B cell (primary cell): ENCODE results near the gene UGT2B10. TPM values are rescaled to one million over a fixed set of nuclear protein-coding genes. Genes with fewer than 3 reads are reported as not detected.

Source experiments
- ATAC-seq: fragments of 200-7000 bp; cut with Tn5 transposase; one replicate; pipeline ENCODE4 v1.10.0; 2021; ENCODE audit warnings: low read depth, mild to moderate bottlenecking, moderate number of reproducible peaks, moderate library complexity
- CTCF ChIA-PET: fragments of 350-600 bp; sonication (Branson Sonifier 250); formaldehyde crosslinking; loops from one replicate; lab custom pipeline; 2021; ENCODE audit warnings: antibody characterized with exemption, inconsistent platforms; lab: Charles Lee
- POLR2A ChIA-PET: fragments of 350-600 bp; sonication (Branson Sonifier 250); formaldehyde crosslinking; loops from one replicate; lab custom pipeline; 2021; ENCODE audit warnings: antibody characterized with exemption; lab: Charles Lee
- DNase-seq: peaks from one replicate; pipeline ENCODE4 v3.0.0; 2013
- H2AFZ ChIP-seq: 2 replicates; pipeline ENCODE4 v1.6.1; 2012; ENCODE audit warnings: mild to moderate bottlenecking, low read depth, low read length; ENCODE audit not compliant: insufficient read depth, poor library complexity, severe bottlenecking
- H3K27ac ChIP-seq, 2 donors: 1 replicate in 1 of 2; 2 replicates in 1 of 2; pipeline ENCODE4 v1.5.1; 2012 to 2013; ENCODE audit warnings: low read length in 2 of 2, mild to moderate bottlenecking in 2 of 2, moderate library complexity in 1 of 2
- H3K27me3 ChIP-seq, 4 experiments: fragments of 200-600 bp in 1 of 4; sonication (generic) in 1 of 4; replicated peaks in 1 of 4; 1 replicate in 2 of 4; 2 replicates in 2 of 4; pipeline versions ENCODE4 v1.6.1 to v1.7.0; 2013 to 2016; ENCODE audit warnings: low read length in 3 of 4, mild to moderate bottlenecking in 2 of 4, mixed read lengths in 1 of 4, moderate library complexity in 1 of 4; ENCODE audit not compliant: insufficient read depth in 4 of 4, control insufficient read depth in 3 of 4; ENCODE audit errors: control extremely low read depth in 1 of 4
- H3K36me3 ChIP-seq, 2 experiments: replicated peaks in 1 of 2; 1 replicate in 1 of 2; 2 replicates in 1 of 2; pipeline versions ENCODE4 v1.6.1 to v1.7.1; 2013; ENCODE audit warnings: low read length in 1 of 2; ENCODE audit not compliant: insufficient read depth in 2 of 2, control insufficient read depth in 1 of 2; ENCODE audit errors: control extremely low read depth in 1 of 2, extremely low read depth in 1 of 2
- H3K4me1 ChIP-seq, 2 donors: fragments of 200-600 bp in 1 of 2; sonication (generic) in 1 of 2; 1 replicate in 1 of 2; 2 replicates in 1 of 2; pipeline versions ENCODE4 v1.5.1 to v1.6.1; 2013 to 2017; ENCODE audit warnings: low read length in 2 of 2; ENCODE audit not compliant: control insufficient read depth in 2 of 2, insufficient read depth in 2 of 2
- H3K4me2 ChIP-seq: replicated peaks from 2 replicates; pipeline ENCODE3; 2012; ENCODE audit warnings: mild to moderate bottlenecking, low read depth, low read length; ENCODE audit not compliant: poor library complexity, severe bottlenecking
- H3K4me3 ChIP-seq, 5 experiments: fragments of 200-600 bp in 1 of 5; sonication (generic) in 1 of 5; 1 replicate in 3 of 5; 2 replicates in 2 of 5; pipeline versions ENCODE4 v1.5.1 to v1.7.0; 2011 to 2016; ENCODE audit warnings: low read length in 4 of 5, mild to moderate bottlenecking in 4 of 5, low read depth in 2 of 5, control low read depth in 1 of 5, moderate library complexity in 1 of 5; ENCODE audit not compliant: insufficient read depth in 1 of 5; ENCODE audit errors: control extremely low read depth in 1 of 5, extremely low read depth in 1 of 5
- H3K79me2 ChIP-seq: fragments of 200-600 bp; sonication (generic); one replicate; pipeline ENCODE4 v1.6.0; 2016; ENCODE audit warnings: low read length; ENCODE audit not compliant: control insufficient read depth, insufficient read depth
- H3K9ac ChIP-seq: fragments of 200-600 bp; sonication (generic); 2 replicates; pipeline ENCODE4 v1.6.1; 2017; ENCODE audit warnings: mild to moderate bottlenecking, low read length, moderate library complexity
- H3K9me3 ChIP-seq, 3 donors: one replicate each; pipeline versions ENCODE4 v1.6.1 to v1.7.1; 2013; ENCODE audit warnings: low read length in 2 of 3; ENCODE audit not compliant: control insufficient read depth in 2 of 3, insufficient read depth in 1 of 3; ENCODE audit errors: control extremely low read depth in 1 of 3
- H4K20me1 ChIP-seq: 2 replicates; pipeline ENCODE4 v1.6.0; 2012; ENCODE audit warnings: mild to moderate bottlenecking, low read length; ENCODE audit not compliant: insufficient read depth, control insufficient read depth, poor library complexity, severe bottlenecking
- H3K27ac Mint-ChIP-seq: one replicate; pipeline ENCODE4 v1.8.0; 2021; ENCODE audit warnings: mixed read lengths
- H3K27me3 Mint-ChIP-seq: one replicate; pipeline ENCODE4 v1.8.0; 2021; ENCODE audit warnings: mixed read lengths
- H3K4me1 Mint-ChIP-seq: one replicate; pipeline ENCODE4 v1.8.0; 2021; ENCODE audit warnings: mixed read lengths
- H3K4me3 Mint-ChIP-seq: one replicate; pipeline ENCODE4 v1.8.0; 2021; ENCODE audit warnings: mixed read lengths
- H3K9me3 Mint-ChIP-seq: one replicate; pipeline ENCODE4 v1.8.0; 2022; ENCODE audit warnings: mixed read lengths; ENCODE audit not compliant: insufficient read depth
- CTCF ChIP-seq: fragments of 200-600 bp; IDR thresholded peaks from one replicate; pipeline ENCODE4 v1.8.0; 2022; ENCODE audit warnings: antibody characterized with exemption, mild to moderate bottlenecking
- EZH2 ChIP-seq: IDR thresholded peaks from 2 replicates; pipeline ENCODE4 v1.6.1; 2012; ENCODE audit warnings: borderline replicate concordance, low read depth, mild to moderate bottlenecking, moderate library complexity, low read length; ENCODE audit not compliant: insufficient read depth, poor library complexity, severe bottlenecking
- WGBS: methylation state at CpG from one replicate; pipeline ENCODE4 v1.1.5; 2013; ENCODE audit warnings: missing lambda C conversion rate; ENCODE audit not compliant: insufficient coverage; 5-methylcytosine and 5-hydroxymethylcytosine counted together
- intact Hi-C: fragments of 100-400 bp; cut with micrococcal nuclease; formaldehyde crosslinking; loops from one replicate; pipeline ENCODE4 v1.10.0; 2022
- polyA plus RNA-seq: library from polyadenylated mRNA; depleted of rRNA; stranded (reverse); fragments of >200 nt; gene quantifications from 2 replicates; pipeline ENCODE4 v1.2.3, GENCODE V29; 2012
- total RNA-seq, 2 donors: library from RNA; stranded (reverse); fragments of 120-200 nt in 1 of 2; gene quantifications; 1 replicate in 1 of 2; 2 replicates in 1 of 2; pipeline versions ENCODE4 v1.2.3 to v1.2.4, GENCODE V29; 2013 to 2022

UGT2B10 gene
- total and polyA plus RNA-seq, 2 donors (not counting 1 experiment from before 2014, with no cell fraction given), result not detected

- Histone ChIP-seq H3K4me3 (no peak overlapping the region), H3K9ac (no peak overlapping the region), H3K4me1 (no peaks in the 10 kb centered on the region), H3K79me2 (no peaks in the 10 kb centered on the region), H4K20me1 (no peaks in the 10 kb centered on the region), H3K9me3 (no peaks in the 10 kb centered on the region), H2AFZ (no peak overlapping the region), H3K36me3 (no peaks in the 10 kb centered on the region), H3K27me3 (no peaks in the 10 kb centered on the region), H3K4me2 (no peak overlapping the region), H3K27ac (no peak overlapping the region)
- CTCF ChIA-PET, result no interaction called here
- H3K27me3 Mint-ChIP-seq, result no peaks in the 10 kb centered on the region
- intact Hi-C loops, result no loop called here
- DNase-seq (no peak), ATAC-seq (no peak)
- POLR2A ChIA-PET, result no interaction called here
- H3K4me3 Mint-ChIP-seq, result no peak overlapping the region
- no peak for TF ChIP-seq EZH2
- no peak for TF ChIP-seq CTCF
- no CpG with 5 or more reads among the region's 1 CpG for WGBS
- no peak overlapping the region for H3K27ac Mint-ChIP-seq
- H3K9me3 Mint-ChIP-seq, result no peaks in the 10 kb centered on the region
- no peaks in the 10 kb centered on the region for H3K4me1 Mint-ChIP-seq
Observed at GRCh38 chr4:68797048-68797447, 18.7 kb upstream of the UGT2B10 start.

GRCh38 chr4:68797618-68798017 lies 18.2 kb upstream of the UGT2B10 start:
- Histone ChIP-seq H2AFZ (no peak overlapping the region), H3K79me2 (no peaks in the 10 kb centered on the region), H3K4me2 (no peak overlapping the region), H3K9ac (no peak overlapping the region), H3K4me3 (no peak overlapping the region), H3K27ac (no peak overlapping the region), H3K9me3 (no peaks in the 10 kb centered on the region), H4K20me1 (no peaks in the 10 kb centered on the region), H3K27me3 (no peaks in the 10 kb centered on the region), H3K4me1 (no peaks in the 10 kb centered on the region), H3K36me3 (no peaks in the 10 kb centered on the region)
- WGBS, result no CpG with 5 or more reads among the region's 3 CpGs
- TF ChIP-seq EZH2, result no peak
- H3K27me3 Mint-ChIP-seq, result no peaks in the 10 kb centered on the region
- no peaks in the 10 kb centered on the region for H3K4me1 Mint-ChIP-seq
- no peak for DNase-seq
- intact Hi-C loops, result no loop called here
- ATAC-seq, result no peak
- H3K4me3 Mint-ChIP-seq, result no peak overlapping the region
- no peaks in the 10 kb centered on the region for H3K9me3 Mint-ChIP-seq
- ChIA-PET POLR2A (no interaction called here), CTCF (no interaction called here)
- no peak overlapping the region for H3K27ac Mint-ChIP-seq
